ENCODE results near the gene LNX1. TPM values are rescaled to one million over a fixed set of nuclear protein-coding genes. Genes with fewer than 3 reads are reported as not detected.

The LNX1 gene
- total and polyA plus RNA-seq, 5 donors from 2014 or later = 0.25 to 0.42 (median 0.32) TPM; not detected in 1

- Mint-ChIP-seq H3K9me3 (peaks cover 0 to 4% (median 4%) of the 10 kb centered on the region in 7 donors), H3K27ac (no peak overlapping the region)
- H3K4me3 ChIP-seq (ENCODE audit: low read depth, low read length) = no peak overlapping the region
Observed at GRCh38 chr4:53626491-53626890, 35.2 kb upstream of the LNX1 start.

GRCh38 chr4:53625888-53626287 lies 34.6 kb upstream of the LNX1 start:
- Histone ChIP-seq H3K27me3 (ENCODE audit: control insufficient read depth, insufficient read depth, low read length) (peaks cover 2% of the 10 kb centered on the region), H3K4me1 (ENCODE audit: control insufficient read depth, insufficient read depth, low read length, poor library complexity, severe bottlenecking) (no peaks in the 10 kb centered on the region), H3K27ac (ENCODE audit: insufficient read depth, low read length, poor library complexity, severe bottlenecking) (no peak overlapping the region), H3K4me3 (ENCODE audit: low read depth, low read length) (no peak overlapping the region), H3K36me3 (ENCODE audit: control insufficient read depth, insufficient read depth, low read length) (no peaks in the 10 kb centered on the region), H3K9me3 (ENCODE audit: control insufficient read depth in 2 of 2, low read length in 2 of 2) (no peaks in the 10 kb centered on the region)
- no peaks in the 10 kb centered on the region for H3K36me3 Mint-ChIP-seq
- H3K9me3 Mint-ChIP-seq = peaks cover 0 to 4% (median 4%) of the 10 kb centered on the region in 7 donors
- H3K27ac Mint-ChIP-seq = no peak overlapping the region
- no peaks in the 10 kb centered on the region for H3K4me1 Mint-ChIP-seq
- DNase-seq = no peak
- peaks cover 13% of the 10 kb centered on the region for H3K27me3 Mint-ChIP-seq
- ATAC-seq (ENCODE audit: low read depth in 2 of 2) = no peak
- H3K4me3 Mint-ChIP-seq = no peak overlapping the region

More at GRCh38 chr4:53626491-53626890, 35.2 kb upstream of the LNX1 start:
- no peaks in the 10 kb centered on the region for H3K36me3 ChIP-seq (ENCODE audit: control insufficient read depth, insufficient read depth, low read length)
- peaks cover 2% of the 10 kb centered on the region for H3K27me3 ChIP-seq (ENCODE audit: control insufficient read depth, insufficient read depth, low read length)
- no peaks in the 10 kb centered on the region for H3K9me3 ChIP-seq (ENCODE audit: control insufficient read depth in 2 of 2, low read length in 2 of 2)
- DNase-seq (no peak), ATAC-seq (ENCODE audit: low read depth in 2 of 2) (no peak)
- peaks cover 13% of the 10 kb centered on the region for H3K27me3 Mint-ChIP-seq
- H3K4me1 ChIP-seq (ENCODE audit: control insufficient read depth, insufficient read depth, low read length, poor library complexity, severe bottlenecking) = no peaks in the 10 kb centered on the region
- H3K4me1 Mint-ChIP-seq = no peaks in the 10 kb centered on the region
- H3K4me3 Mint-ChIP-seq = no peak overlapping the region
- no peaks in the 10 kb centered on the region for H3K36me3 Mint-ChIP-seq
- no peak overlapping the region for H3K27ac ChIP-seq (ENCODE audit: insufficient read depth, low read length, poor library complexity, severe bottlenecking)

- ATAC-seq (ENCODE audit: low read depth in 2 of 2) (no peak), DNase-seq (no peak)
- Histone ChIP-seq H3K27ac (ENCODE audit: insufficient read depth, low read length, poor library complexity, severe bottlenecking) (no peak overlapping the region), H3K36me3 (ENCODE audit: control insufficient read depth, insufficient read depth, low read length) (no peaks in the 10 kb centered on the region), H3K27me3 (ENCODE audit: control insufficient read depth, insufficient read depth, low read length) (peaks cover 2% of the 10 kb centered on the region), H3K4me3 (ENCODE audit: low read depth, low read length) (no peak overlapping the region), H3K9me3 (ENCODE audit: control insufficient read depth in 2 of 2, low read length in 2 of 2) (no peaks in the 10 kb centered on the region), H3K4me1 (ENCODE audit: control insufficient read depth, insufficient read depth, low read length, poor library complexity, severe bottlenecking) (no peaks in the 10 kb centered on the region)
- Mint-ChIP-seq H3K36me3 (no peaks in the 10 kb centered on the region), H3K9me3 (peaks cover 0 to 4% (median 0%) of the 10 kb centered on the region in 7 donors), H3K27me3 (peaks cover 13% of the 10 kb centered on the region), H3K4me1 (no peaks in the 10 kb centered on the region), H3K27ac (no peak overlapping the region), H3K4me3 (no peak overlapping the region)
Observed at GRCh38 chr4:53622739-53623151, 31.5 kb upstream of the LNX1 start.

GRCh38 chr4:53620956-53621355 lies 29.7 kb upstream of the LNX1 start:
- Mint-ChIP-seq H3K36me3 (no peaks in the 10 kb centered on the region), H3K27me3 (peaks cover 14% of the 10 kb centered on the region), H3K4me1 (no peaks in the 10 kb centered on the region), H3K27ac (no peak overlapping the region), H3K9me3 (peaks cover 0 to 4% (median 0%) of the 10 kb centered on the region in 7 donors), H3K4me3 (no peak overlapping the region)
- H3K4me1 ChIP-seq (ENCODE audit: control insufficient read depth, insufficient read depth, low read length, poor library complexity, severe bottlenecking) = no peaks in the 10 kb centered on the region
- no peaks in the 10 kb centered on the region for H3K36me3 ChIP-seq (ENCODE audit: control insufficient read depth, insufficient read depth, low read length)
- no peak overlapping the region for H3K27ac ChIP-seq (ENCODE audit: insufficient read depth, low read length, poor library complexity, severe bottlenecking)
- no peak for ATAC-seq (ENCODE audit: low read depth in 2 of 2)
- no peak for DNase-seq
- no peak overlapping the region for H3K4me3 ChIP-seq (ENCODE audit: low read depth, low read length)
- peaks cover 2% of the 10 kb centered on the region for H3K27me3 ChIP-seq (ENCODE audit: control insufficient read depth, insufficient read depth, low read length)
- no peaks in the 10 kb centered on the region for H3K9me3 ChIP-seq (ENCODE audit: control insufficient read depth in 2 of 2, low read length in 2 of 2)

- peaks cover 12% of the 10 kb centered on the region for H3K27me3 Mint-ChIP-seq
- peaks cover 0 to 5% (median 0%) of the 10 kb centered on the region in 7 donors for H3K9me3 Mint-ChIP-seq
- peaks cover 2% of the 10 kb centered on the region for H3K27me3 ChIP-seq (ENCODE audit: control insufficient read depth, insufficient read depth, low read length)
Observed at GRCh38 chr4:53619431-53619830, 28.1 kb upstream of the LNX1 start.

GRCh38 chr4:53618321-53618720 lies 27.0 kb upstream of the LNX1 start:
- H3K9me3 Mint-ChIP-seq = peaks cover 0 to 5% (median 2%) of the 10 kb centered on the region in 7 donors
- H3K27me3 Mint-ChIP-seq = peaks cover 12% of the 10 kb centered on the region
- no peaks in the 10 kb centered on the region for H3K36me3 ChIP-seq (ENCODE audit: control insufficient read depth, insufficient read depth, low read length)
- ATAC-seq (ENCODE audit: low read depth in 2 of 2) = no peak
- H3K4me1 ChIP-seq (ENCODE audit: control insufficient read depth, insufficient read depth, low read length, poor library complexity, severe bottlenecking) = no peaks in the 10 kb centered on the region
- no peak overlapping the region for H3K4me3 ChIP-seq (ENCODE audit: low read depth, low read length)
- H3K9me3 ChIP-seq (ENCODE audit: control insufficient read depth in 2 of 2, low read length in 2 of 2) = no peaks in the 10 kb centered on the region
- H3K4me1 Mint-ChIP-seq = no peaks in the 10 kb centered on the region
- H3K27me3 ChIP-seq (ENCODE audit: control insufficient read depth, insufficient read depth, low read length) = peaks cover 2% of the 10 kb centered on the region
- H3K36me3 Mint-ChIP-seq = no peaks in the 10 kb centered on the region
- H3K4me3 Mint-ChIP-seq = no peak overlapping the region
- DNase-seq = no peak
- no peak overlapping the region for H3K27ac ChIP-seq (ENCODE audit: insufficient read depth, low read length, poor library complexity, severe bottlenecking)
- H3K27ac Mint-ChIP-seq = no peak overlapping the region

More at GRCh38 chr4:53619431-53619830, 28.1 kb upstream of the LNX1 start:
- H3K9me3 ChIP-seq (ENCODE audit: control insufficient read depth in 2 of 2, low read length in 2 of 2) = no peaks in the 10 kb centered on the region
- H3K4me3 ChIP-seq (ENCODE audit: low read depth, low read length) = no peak overlapping the region
- DNase-seq = no peak
- Mint-ChIP-seq H3K36me3 (no peaks in the 10 kb centered on the region), H3K27ac (no peak overlapping the region), H3K4me1 (no peaks in the 10 kb centered on the region), H3K4me3 (no peak overlapping the region)
- H3K36me3 ChIP-seq (ENCODE audit: control insufficient read depth, insufficient read depth, low read length) = no peaks in the 10 kb centered on the region
- H3K27ac ChIP-seq (ENCODE audit: insufficient read depth, low read length, poor library complexity, severe bottlenecking) = no peak overlapping the region
- no peak for ATAC-seq (ENCODE audit: low read depth in 2 of 2)
- no peaks in the 10 kb centered on the region for H3K4me1 ChIP-seq (ENCODE audit: control insufficient read depth, insufficient read depth, low read length, poor library complexity, severe bottlenecking)

- Histone ChIP-seq H3K36me3 (ENCODE audit: control insufficient read depth, insufficient read depth, low read length) (no peaks in the 10 kb centered on the region), H3K27me3 (ENCODE audit: control insufficient read depth, insufficient read depth, low read length) (no peaks in the 10 kb centered on the region), H3K4me3 (ENCODE audit: low read depth, low read length) (no peak overlapping the region), H3K27ac (ENCODE audit: insufficient read depth, low read length, poor library complexity, severe bottlenecking) (no peak overlapping the region), H3K9me3 (ENCODE audit: control insufficient read depth in 2 of 2, low read length in 2 of 2) (no peaks in the 10 kb centered on the region), H3K4me1 (ENCODE audit: control insufficient read depth, insufficient read depth, low read length, poor library complexity, severe bottlenecking) (no peaks in the 10 kb centered on the region)
- ATAC-seq (ENCODE audit: low read depth in 2 of 2) (no peak), DNase-seq (no peak)
- Mint-ChIP-seq H3K9me3 (peaks cover 0 to 10% (median 2%) of the 10 kb centered on the region in 7 donors), H3K27me3 (peaks cover 4% of the 10 kb centered on the region), H3K27ac (no peak overlapping the region), H3K36me3 (no peaks in the 10 kb centered on the region), H3K4me3 (no peak overlapping the region), H3K4me1 (no peaks in the 10 kb centered on the region)
Observed at GRCh38 chr4:53617101-53617680, 25.9 kb upstream of the LNX1 start.

- Mint-ChIP-seq H3K36me3 (no peaks in the 10 kb centered on the region), H3K4me3 (no peak overlapping the region), H3K27me3 (peaks cover 4% of the 10 kb centered on the region), H3K9me3 (peaks cover 0 to 10% (median 2%) of the 10 kb centered on the region in 7 donors), H3K27ac (no peak overlapping the region), H3K4me1 (no peaks in the 10 kb centered on the region)
- DNase-seq (no peak), ATAC-seq (ENCODE audit: low read depth in 2 of 2) (no peak)
- H3K27me3 ChIP-seq (ENCODE audit: control insufficient read depth, insufficient read depth, low read length) = no peaks in the 10 kb centered on the region
- H3K27ac ChIP-seq (ENCODE audit: insufficient read depth, low read length, poor library complexity, severe bottlenecking) = no peak overlapping the region
- no peaks in the 10 kb centered on the region for H3K9me3 ChIP-seq (ENCODE audit: control insufficient read depth in 2 of 2, low read length in 2 of 2)
- no peak overlapping the region for H3K4me3 ChIP-seq (ENCODE audit: low read depth, low read length)
- no peaks in the 10 kb centered on the region for H3K4me1 ChIP-seq (ENCODE audit: control insufficient read depth, insufficient read depth, low read length, poor library complexity, severe bottlenecking)
- H3K36me3 ChIP-seq (ENCODE audit: control insufficient read depth, insufficient read depth, low read length) = no peaks in the 10 kb centered on the region
Observed at GRCh38 chr4:53616219-53616618, 24.9 kb upstream of the LNX1 start.
